Smooth muscle cell of the brain vasculature (primary cell): ENCODE results near the gene LCN2.

Experiments used
- DNase-seq: peaks from one replicate; pipeline ENCODE4 v3.0.0-alpha.2; 2012; ENCODE audit warnings: low read depth, low spot score

LCN2 gene

GRCh38 chr9:128149951-128150593 lies 819 bp downstream of the LCN2 start:
- DNase-seq, result no peak

GRCh38 chr9:128150594-128151308 lies 1.5 kb downstream of the LCN2 start:
- no peak for DNase-seq

GRCh38 chr9:128151309-128152132 lies 2.3 kb downstream of the LCN2 start:
- DNase-seq, result no peak

GRCh38 chr9:128152133-128153059 lies 3.1 kb downstream of the LCN2 start:
- no peak for DNase-seq

- no peak for DNase-seq
These were observed 4.0 kb downstream of the LCN2 start for GRCh38 chr9:128153060-128153946.

GRCh38 chr9:128153947-128154695 lies 4.9 kb downstream of the LCN2 start:
- no peak for DNase-seq

GRCh38 chr9:128155736-128156500 lies 6.7 kb downstream of the LCN2 start:
- no peak for DNase-seq

GRCh38 chr9:128159522-128159783 lies 10.2 kb downstream of the LCN2 start:
- DNase-seq, result no peak

GRCh38 chr9:128159784-128160602 lies 10.7 kb downstream of the LCN2 start, which contains the start of gene BBLN:
Gene BBLN (plus strand): TSS chr9:128160265. CDS start chr9:128160408, 143 bp downstream.
- DNase-seq, result peak; percentile 69

GRCh38 chr9:128160603-128160987 lies 11.3 kb downstream of the LCN2 start:
- no peak for DNase-seq

GRCh38 chr9:128161215-128161902 lies 12.1 kb downstream of the LCN2 start:
- no peak for DNase-seq

GRCh38 chr9:128162215-128163026 lies 13.2 kb downstream of the LCN2 start:
- no peak for DNase-seq

GRCh38 chr9:128163027-128163515 lies 13.8 kb downstream of the LCN2 start:
- no peak for DNase-seq

- DNase-seq, result no peak
These were observed 14.5 kb downstream of the LCN2 start for GRCh38 chr9:128163523-128164306.

GRCh38 chr9:128164307-128164885 lies 15.1 kb downstream of the LCN2 start:
- no peak for DNase-seq
